NCI-H1092 treated with DMSO at 0.1 percent for 48 hours (cell line): ENCODE data around the gene GRID2.

Experiments
- DNase-seq: peaks from one replicate; lab custom pipeline; 2025; lab: John Stamatoyannopoulos, UW

GRID2 gene

DNA sequence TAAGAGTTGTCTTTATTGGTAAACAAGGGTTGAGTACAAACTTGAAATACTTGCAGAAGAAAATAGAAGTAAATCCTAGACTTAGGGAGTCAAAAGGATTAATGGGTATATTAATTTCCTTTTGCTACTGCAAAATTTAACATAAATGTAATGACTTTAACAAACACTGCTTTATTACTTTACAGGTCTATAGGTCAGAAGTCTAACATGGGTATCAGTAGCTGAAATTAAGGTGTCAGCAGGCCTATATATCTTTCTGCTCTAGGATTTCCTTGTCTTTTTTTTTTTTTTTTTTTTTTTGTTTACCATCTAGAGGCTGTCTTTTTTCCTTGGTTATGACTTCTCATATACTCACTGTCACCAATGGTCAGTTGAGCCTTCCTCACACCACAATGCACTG is 220.4 kb downstream of the GRID2 start:
- no peak for DNase-seq

DNA sequence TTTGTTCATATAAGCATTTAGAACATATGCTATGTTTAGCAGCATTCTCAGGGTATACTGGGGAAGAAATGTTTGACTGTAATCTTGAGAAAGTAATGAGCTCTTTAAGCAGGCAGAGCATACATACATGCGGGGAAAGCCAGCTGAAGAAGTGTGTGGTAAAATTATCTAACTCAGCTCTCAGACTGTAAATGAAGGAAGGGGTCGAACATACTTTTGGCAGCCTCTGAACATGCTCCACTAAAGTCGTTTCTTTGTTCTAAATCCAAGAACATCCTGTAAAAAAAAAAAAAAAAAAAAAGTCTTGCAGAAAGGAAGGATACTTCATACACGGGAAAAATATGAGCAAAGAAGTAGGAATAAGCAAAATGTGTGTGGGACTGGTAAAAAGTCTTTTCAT is 224.8 kb downstream of the GRID2 start:
- DNase-seq: no peak

DNA sequence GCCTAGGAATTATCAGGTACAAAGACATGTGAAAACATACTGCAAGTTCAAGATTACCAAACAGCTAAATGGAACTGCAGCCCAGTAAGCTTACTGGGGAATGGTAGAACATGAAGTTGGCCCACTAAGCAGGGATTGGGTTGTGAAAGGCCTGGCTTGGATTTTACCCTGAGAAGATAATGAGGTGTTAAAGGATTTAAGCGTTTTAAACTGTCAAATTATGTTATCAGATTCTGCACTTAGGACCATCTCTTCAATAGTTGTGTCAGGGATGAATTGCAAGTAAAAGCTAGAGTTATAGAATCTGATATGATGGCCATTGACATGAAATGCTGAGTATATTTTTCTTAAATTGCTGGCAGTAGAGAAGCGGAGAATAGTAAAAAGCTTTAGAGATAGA is 225.7 kb downstream of the GRID2 start:
- DNase-seq: no peak

DNA sequence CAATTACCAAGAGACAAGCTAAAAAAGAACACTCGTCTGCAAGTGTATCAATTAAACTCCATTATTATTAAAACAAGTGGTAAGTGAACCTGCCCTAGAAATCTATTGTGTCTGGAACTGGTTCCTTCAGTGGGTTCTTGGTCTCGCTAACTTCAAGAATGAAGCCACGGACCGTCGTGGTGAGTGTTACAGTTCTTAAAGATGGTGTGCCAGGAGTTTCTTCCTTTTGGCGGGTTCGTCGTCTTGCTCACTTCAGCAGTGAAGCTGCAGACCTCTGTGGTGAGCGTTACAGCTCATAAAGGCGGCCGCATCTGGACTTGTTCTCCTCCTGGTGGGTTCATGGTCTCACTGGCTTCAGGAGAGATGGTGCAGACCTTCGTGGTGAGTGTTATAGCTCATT is 231.8 kb downstream of the GRID2 start:
- no peak for DNase-seq

DNA sequence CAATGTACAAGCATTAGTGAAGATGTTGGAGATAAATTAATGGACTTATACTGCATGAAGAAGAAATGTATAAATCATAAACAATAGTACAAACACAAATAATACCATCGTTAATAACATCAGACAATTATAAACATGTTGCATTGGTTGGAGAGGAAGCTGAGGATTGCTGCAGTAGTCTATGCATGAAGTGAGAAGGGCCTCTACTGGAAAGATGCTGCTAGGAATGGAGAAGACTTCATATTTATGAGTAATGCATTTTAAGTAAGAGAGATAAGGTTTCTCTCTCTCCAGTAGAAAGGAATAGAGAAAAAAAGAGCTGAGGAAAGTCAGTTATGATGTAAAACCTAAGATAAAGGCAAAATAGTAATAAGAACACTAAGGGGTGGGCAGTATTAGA is 247.8 kb downstream of the GRID2 start:
- DNase-seq: no peak

DNA sequence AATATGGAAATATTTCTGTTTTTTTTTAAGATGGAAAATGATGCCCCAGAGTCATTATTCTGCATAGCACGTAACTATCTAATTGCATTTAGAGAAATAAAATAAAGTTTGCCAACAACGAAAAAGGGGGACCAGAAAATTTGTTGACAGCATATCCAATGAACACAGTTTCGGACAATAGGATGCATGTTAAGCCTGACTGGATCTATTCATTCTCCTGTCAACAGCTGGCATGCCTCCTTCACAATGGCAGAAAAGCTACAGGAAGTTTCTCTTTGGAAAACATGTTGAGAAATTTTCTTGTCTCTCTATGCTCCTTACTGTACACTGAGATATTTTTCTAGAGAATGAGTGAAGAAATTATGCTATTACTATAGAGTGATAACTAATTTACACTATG is 262.5 kb downstream of the GRID2 start:
- no peak for DNase-seq

DNA sequence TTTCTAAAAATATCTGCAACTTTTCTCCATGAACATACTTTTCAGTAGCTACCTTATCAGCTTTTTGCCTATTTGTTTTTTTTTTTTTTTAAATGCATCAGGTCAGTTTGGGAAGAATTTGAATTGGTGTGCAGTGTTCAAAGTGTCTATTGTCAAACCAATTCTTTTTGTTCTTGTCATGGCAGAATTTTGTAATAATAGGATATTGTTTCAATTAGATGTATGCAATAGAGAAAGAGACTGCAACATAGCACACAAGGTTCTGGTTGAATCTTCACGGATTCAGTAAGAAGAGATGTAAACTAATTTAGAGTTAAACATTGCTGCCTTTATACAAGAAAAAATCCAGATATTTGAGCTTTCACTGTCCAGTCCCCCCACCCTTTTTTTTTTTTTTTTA is 277.1 kb downstream of the GRID2 start:
- DNase-seq: no peak

DNA sequence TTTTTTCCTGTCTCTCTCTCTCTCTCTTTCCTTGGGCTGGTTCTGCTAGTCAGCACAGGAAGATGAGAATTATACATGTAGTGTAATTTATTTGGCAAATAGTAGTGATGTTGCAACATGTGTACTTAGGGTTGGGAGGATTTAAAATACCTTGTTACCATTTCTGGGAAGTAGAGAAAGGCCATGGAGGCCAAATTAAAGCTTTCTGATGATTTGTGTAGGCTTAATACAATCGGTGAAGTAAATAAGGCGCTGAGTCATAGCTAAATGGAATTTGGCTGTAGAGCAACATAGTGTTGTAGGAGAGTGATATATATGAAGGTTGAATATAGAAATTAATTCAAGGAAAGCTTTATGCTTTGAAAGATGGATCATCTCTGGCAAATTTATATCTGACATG is 295.3 kb downstream of the GRID2 start:
- no peak for DNase-seq

DNA sequence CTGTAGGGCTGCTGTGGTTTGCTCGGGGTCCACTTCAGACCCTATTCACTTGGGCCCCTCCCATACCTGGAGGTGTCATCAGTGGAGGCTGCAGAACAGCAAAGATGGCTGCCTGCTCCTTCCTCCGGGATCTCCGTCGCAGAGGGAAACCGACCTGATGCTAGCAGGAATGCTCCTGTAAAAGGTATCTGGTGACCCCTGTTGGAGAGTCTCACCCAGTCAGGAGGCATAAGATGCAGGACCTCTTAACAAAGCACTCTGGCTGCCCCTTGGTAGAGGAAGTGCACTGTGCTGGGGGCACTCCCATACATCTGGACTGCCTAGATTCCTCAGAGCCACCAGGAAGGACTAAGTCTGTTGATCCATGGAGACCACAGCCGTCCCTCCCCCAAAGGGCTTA is 296.9 kb downstream of the GRID2 start:
- no peak for DNase-seq

DNA sequence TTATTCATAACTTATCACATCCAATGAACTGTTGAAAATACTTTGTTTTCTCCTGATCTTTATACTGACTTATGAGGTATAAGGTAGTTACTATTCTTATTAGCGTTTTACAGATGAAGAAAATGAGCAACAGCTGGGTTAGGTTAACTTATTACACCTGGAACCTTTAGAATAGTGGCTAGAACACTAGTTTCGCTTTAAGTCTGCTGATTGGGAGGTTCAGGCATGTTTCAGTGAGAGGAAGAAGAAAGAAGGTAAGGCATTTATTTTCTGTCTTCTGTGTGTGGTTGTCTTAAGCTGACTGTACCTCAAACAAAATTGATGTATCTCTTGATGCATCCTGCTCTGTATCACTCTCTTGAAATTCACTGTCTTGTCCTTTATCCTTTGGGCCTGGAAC is 302.5 kb downstream of the GRID2 start:
- DNase-seq: no peak

DNA sequence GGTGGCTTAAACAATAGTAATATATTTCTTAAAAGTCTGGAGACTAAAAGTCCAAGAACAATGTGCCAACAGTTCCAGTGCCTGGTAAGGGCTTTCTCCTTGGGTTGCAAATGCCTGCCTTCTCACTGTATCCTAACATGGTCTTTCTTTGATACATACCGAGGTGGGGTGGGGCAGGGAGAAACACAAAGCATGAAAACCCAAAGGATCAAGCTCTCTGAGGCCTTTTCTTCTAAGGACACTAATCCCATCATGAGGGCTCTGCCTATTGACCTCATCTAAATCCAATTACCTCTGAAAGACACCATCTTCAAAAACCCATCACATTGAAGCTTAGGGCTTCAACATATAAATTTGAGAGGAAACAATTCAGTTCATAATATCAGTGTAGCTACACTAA is 311.3 kb downstream of the GRID2 start:
- no peak for DNase-seq

DNA sequence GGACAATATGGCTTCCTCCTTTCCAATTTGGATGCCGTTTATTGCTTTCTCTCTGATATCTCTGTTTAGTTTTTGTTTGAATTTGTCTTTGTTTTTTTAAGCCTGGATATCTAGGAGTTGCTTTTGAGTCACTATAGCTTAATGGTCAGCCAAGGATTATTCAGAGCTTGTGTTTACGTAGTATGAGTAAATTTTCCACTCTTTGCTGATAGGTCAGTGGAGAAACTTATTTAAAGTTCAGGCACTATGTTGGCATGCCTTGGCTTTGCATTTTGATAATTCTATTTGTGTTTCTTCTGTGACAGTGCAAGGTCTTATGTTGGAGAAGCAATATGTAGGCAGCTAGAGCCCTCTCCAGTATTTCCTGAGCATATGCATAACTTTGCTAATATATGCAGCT is 315.2 kb downstream of the GRID2 start:
- DNase-seq: no peak

DNA sequence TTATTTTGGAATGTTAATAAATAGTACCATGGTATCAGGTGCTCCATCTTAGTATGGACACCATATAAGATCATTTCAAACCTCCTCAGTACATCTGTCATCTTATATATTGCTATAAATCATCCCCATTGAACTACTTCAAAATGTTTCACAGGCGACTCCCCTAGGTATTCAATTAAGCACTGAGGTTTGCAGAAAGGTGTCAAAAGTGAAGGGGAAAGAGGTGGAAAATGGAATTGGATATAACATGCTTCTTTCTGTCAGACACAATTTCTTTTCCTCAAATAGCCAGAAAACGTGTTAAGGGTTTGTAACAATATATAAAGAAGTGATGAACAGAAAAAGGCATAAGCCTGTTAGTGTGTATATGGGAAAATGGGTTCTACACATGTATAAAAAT is 325.5 kb downstream of the GRID2 start:
- DNase-seq: no peak

DNA sequence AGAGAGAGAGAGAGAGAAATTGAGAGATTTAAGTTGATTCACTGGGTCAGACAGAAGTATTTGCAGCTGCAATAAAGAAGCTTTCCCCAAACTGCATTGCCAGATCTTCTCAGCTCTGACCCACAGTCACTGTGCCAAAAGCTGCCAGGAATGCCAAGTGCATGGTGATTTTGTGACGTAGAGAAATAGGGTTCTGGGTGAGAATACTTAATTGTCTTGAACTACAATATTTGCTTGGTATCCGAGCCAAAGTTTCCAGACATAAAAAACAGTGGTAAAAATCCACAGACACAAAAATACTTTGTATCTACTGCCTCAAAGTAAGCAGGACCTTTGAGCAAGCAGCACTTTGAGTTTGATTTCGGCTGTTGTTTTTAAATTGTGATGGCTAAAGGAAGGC is 331.1 kb downstream of the GRID2 start:
- no peak for DNase-seq

DNA sequence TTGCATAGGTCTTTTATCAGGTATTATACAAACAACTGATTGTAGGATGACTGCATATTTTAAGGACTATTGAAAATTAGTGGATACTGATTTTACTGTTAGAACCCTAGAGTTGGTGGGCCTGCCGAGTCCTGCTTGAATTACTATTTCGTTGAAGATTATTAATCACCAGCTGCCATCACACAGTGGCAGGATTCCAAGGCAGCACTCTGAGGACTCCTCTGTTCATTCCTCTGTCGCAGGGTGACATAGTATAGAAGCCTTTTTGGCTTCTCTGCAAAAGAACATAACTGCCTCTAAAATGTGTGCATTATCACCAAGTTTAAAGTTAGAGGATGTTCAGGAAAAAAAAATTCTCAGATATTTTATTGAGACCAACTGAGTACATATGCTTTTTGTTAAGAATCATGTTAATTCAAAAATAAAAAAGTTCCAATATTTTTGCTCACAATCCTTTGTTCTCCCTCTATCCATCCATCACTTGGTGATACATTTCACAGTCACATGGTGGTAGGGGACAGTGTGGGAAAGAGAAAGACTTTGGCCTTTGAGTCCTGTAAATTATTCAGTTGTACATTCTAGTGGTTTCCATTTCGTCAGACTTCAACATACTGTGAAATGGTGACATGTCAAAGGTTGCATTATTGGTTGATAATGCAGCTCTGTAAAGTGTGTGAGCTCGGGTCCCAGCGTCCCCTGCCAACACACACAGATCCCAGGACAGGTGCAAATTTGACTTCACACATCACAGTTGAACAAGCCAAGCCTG is 332.5 kb downstream of the GRID2 start:
- no peak for DNase-seq

DNA sequence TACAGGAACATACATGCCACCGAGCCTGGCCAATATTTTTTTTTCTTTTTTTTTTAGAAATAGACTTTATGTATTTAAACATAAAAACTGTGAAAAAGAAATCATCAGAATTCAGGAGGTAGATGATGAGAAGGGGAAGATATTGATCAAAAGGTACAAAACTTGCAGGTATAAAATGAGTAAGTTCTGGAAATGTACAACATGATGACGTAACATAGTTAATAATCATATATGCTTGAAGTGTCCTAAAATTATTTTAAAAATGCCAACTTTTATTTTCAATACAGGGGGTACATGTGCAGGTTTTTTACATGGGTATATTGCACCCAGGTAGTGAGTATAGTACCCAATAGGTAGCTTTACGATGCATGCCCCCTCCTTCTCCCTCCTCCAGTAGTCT is 337.6 kb downstream of the GRID2 start:
- no peak for DNase-seq

DNA sequence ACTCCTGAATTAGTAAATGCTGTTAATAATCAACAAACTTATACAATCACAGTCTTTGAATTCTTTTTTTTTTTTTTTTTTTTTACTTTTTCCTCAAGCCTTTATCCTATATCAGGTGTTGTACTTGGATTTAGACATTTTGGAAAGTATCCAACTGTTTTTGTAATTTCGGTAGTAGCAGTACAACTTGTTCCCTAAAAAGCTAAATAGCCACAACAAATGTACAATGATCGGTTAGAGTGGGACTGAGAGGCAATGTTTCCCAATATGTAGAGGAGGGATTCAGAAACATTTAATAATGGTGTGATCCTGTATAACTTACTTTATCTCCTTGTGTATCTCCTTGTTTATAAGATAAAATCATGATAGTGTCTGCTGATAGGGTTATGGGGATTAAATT is 343.1 kb downstream of the GRID2 start:
- DNase-seq: no peak

DNA sequence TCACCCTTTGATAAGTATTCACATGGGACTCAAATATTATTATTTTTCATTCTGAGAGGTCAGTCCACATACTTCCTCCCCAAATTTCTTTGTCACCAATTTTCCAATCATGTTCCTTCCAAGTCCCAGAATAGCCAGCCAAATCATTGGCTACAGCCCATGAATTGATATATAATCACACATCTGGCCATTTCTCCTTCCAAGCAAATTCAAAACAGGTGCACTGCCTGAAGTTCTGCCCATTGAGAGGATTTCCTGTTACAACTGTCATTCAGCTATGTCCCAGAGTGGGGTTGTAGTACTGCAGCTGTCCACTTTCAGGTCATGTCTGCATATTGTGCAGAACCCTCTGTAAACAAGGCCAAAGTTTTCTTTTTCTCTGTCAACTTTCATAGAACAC is 347.8 kb downstream of the GRID2 start:
- DNase-seq: no peak

DNA sequence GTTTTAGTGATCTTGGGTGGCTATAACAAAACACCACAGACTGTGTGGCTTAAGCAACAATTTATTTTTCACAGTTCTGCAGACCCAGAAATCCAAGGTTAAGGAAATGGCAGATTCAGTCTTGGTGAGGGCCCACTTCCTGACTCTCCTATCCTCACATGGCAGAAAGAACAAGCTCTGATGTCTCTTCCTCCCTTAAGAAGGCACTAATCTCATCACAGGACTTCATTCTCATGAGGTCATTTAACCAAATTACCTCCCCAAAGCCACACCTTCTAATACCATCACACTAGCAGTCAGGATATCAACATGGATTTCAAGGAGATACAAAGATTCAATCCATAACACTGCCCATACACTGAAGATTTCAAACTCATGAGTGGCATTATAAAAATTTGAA is 350.3 kb downstream of the GRID2 start:
- no peak for DNase-seq

DNA sequence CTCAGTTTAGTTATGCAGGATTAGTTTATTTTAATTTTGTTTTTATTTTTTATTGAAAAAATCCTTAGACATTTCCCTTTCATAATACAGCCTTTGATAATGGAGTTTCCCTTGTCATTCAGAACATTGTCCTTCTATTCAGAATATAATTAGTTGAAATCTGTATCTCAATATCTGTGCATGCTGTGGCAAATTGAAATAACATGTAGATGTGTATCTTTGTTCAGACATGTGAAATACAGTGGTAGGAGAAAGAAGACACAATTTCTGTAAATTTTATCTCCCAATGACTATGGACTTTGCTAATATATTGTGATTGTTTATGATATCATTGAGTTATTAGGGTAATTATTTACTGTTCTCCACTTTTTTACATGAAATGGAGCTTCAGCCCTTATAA is 353.9 kb downstream of the GRID2 start:
- DNase-seq: no peak

DNA sequence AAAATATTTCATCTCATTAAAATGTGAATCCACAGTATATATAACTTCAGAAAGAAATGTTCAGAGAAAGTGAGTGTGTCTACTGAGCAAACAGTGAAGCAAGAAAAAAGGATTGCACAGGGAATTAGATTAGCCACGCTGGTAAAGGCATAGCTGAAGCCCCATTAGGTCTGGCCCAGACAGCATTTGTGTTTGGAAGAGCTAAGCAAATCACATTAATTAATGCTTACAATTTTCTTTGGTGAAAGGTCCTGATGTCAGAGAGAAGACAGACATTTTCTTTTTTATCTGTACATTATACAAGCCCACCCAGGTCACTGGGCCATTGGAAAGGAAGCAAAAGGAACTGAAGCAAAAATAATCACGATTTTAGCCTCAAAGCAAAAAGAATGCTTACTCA is 354.6 kb downstream of the GRID2 start:
- DNase-seq: no peak

DNA sequence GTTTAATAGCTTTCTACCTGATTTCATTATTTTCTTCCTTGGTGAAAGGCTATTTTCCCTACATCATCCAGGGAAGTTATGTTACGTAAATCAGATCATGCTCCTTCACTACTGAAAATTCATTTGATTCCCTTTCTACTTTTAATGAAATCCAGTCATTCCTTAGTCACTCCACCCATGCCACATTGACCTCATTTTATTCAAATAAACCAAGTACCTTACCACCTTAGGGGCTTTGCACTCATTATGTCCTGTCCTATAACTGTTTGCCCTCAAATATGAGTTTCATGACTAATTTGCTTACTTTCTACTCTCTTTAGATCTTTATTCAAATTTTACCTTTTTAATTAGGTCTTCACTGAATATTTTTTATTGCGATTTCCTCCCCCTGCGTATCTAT is 374.0 kb downstream of the GRID2 start:
- no peak for DNase-seq

DNA sequence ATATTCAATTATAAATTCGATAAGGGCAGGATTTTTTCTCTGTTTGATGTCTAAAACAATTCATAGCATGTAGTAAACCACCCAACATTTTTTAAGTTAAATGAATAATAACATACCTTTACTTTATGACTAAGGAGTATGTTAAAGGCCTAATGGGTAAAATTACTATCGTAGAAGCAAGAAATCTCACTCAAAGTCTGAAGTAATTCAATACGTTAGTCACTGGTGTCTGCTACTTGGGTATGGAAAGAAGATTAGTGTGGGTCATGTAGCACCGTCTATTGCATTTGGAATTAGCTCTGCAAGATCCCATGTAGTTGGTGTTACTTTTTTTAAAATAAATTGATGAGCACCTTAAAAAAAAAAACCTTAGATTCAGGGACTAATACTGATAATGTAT is 374.5 kb downstream of the GRID2 start:
- no peak for DNase-seq

DNA sequence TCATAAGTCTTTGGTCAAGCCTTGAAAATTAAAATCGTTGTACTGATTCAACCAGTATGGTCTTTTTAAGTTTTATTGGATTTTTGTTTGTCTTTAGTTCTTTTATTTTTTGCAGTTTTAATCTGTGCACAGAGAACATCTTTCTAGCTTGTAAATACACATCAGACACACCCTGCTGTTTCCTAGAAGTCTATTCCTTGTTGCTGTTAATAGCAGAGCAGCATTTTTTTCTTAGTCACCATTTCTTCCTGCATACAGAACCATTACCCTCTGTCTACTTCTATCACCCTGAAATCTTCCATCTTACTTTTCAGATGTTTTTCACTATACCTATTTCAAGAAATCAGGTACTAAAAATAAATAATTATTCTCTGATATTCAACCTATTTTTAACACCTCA is 375.4 kb downstream of the GRID2 start:
- DNase-seq: no peak

DNA sequence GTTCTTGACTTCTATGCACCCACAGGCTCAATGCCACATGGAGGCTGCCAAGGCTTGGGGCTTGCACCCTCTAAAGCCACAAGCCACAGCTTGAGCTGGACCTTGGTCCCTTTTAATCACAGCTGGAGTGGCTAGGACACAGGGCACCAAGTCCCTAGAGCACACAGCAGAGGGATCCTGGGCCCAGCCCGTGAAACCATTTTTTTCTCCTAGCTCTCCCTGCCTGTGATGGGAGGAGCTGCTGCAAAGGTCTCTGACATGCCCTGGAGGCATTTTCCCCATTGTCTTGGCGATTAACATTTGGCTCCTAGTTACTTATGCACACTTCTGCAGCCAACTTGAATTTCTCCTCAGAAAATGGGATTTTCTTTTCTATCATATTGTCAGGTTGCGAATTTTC is 410.9 kb downstream of the GRID2 start:
- no peak for DNase-seq
